ENCODE data around the gene TIMP3.
"Not testable (repeated sequence)": the region's sequence is repeated elsewhere in the genome, so short reads cannot be mapped to it uniquely, and the experiment has no call there.

Gene TIMP3

GRCh38 chr22:32862936-32863661 is 61.6 kb downstream of the TIMP3 start:
- Histone ChIP-seq H3K4me1 (ENCODE audit: control insufficient read depth, insufficient read depth, low read length) (no peaks in the 10 kb centered on the region), H3K4me3 (ENCODE audit: low read length) (no peak overlapping the region), H3K27me3 (ENCODE audit: control insufficient read depth, insufficient read depth, low read length) (no peaks in the 10 kb centered on the region), H3K9me3 (replicated peaks; ENCODE audit: low read length) (no peaks in the 10 kb centered on the region), H3K4me2 (ENCODE audit: low read length) (no peak overlapping the region), H3K9ac (ENCODE audit: low read depth, low read length) (no peak overlapping the region), H3K36me3 (ENCODE audit: insufficient read depth, low read length) (peaks cover 6% of the 10 kb centered on the region)

GRCh38 chr22:32864041-32864440 is 62.5 kb downstream of the TIMP3 start:
- no peak overlapping the region for H3K4me3 ChIP-seq (ENCODE audit: low read length)
- H3K9me3 ChIP-seq (replicated peaks; ENCODE audit: low read length), result no peaks in the 10 kb centered on the region
- peaks cover 6% of the 10 kb centered on the region for H3K36me3 ChIP-seq (ENCODE audit: insufficient read depth, low read length)
- H3K9ac ChIP-seq (ENCODE audit: low read depth, low read length), result no peak overlapping the region
- H3K4me1 ChIP-seq (ENCODE audit: control insufficient read depth, insufficient read depth, low read length), result no peaks in the 10 kb centered on the region
- H3K4me2 ChIP-seq (ENCODE audit: low read length), result no peak overlapping the region
- H3K27me3 ChIP-seq (ENCODE audit: control insufficient read depth, insufficient read depth, low read length), result no peaks in the 10 kb centered on the region

- H3K36me3 ChIP-seq (ENCODE audit: insufficient read depth, low read length), result peaks cover 6% of the 10 kb centered on the region
- H3K9me3 ChIP-seq (replicated peaks; ENCODE audit: low read length), result no peaks in the 10 kb centered on the region
- H3K27me3 ChIP-seq (ENCODE audit: control insufficient read depth, insufficient read depth, low read length), result no peaks in the 10 kb centered on the region
- H3K4me1 ChIP-seq (ENCODE audit: control insufficient read depth, insufficient read depth, low read length), result no peaks in the 10 kb centered on the region
- no peak overlapping the region for H3K9ac ChIP-seq (ENCODE audit: low read depth, low read length)
- H3K4me3 ChIP-seq (ENCODE audit: low read length), result no peak overlapping the region
- no peak overlapping the region for H3K4me2 ChIP-seq (ENCODE audit: low read length)
Measured at GRCh38 chr22:32864596-32864995, 63.1 kb downstream of the TIMP3 start.

GRCh38 chr22:32866953-32867352 is 65.4 kb downstream of the TIMP3 start:
- Histone ChIP-seq H3K27me3 (ENCODE audit: control insufficient read depth, insufficient read depth, low read length) (no peaks in the 10 kb centered on the region), H3K4me3 (ENCODE audit: low read length) (no peak overlapping the region), H3K9me3 (replicated peaks; ENCODE audit: low read length) (no peaks in the 10 kb centered on the region), H3K36me3 (ENCODE audit: insufficient read depth, low read length) (no peaks in the 10 kb centered on the region), H3K4me1 (ENCODE audit: control insufficient read depth, insufficient read depth, low read length) (no peaks in the 10 kb centered on the region), H3K4me2 (ENCODE audit: low read length) (no peak overlapping the region), H3K9ac (ENCODE audit: low read depth, low read length) (no peak overlapping the region)

- no peak overlapping the region for H3K4me2 ChIP-seq (ENCODE audit: low read length)
- no peaks in the 10 kb centered on the region for H3K4me1 ChIP-seq (ENCODE audit: control insufficient read depth, insufficient read depth, low read length)
- H3K4me3 ChIP-seq (ENCODE audit: low read length), result no peak overlapping the region
- no peaks in the 10 kb centered on the region for H3K36me3 ChIP-seq (ENCODE audit: insufficient read depth, low read length)
- H3K27me3 ChIP-seq (ENCODE audit: control insufficient read depth, insufficient read depth, low read length), result no peaks in the 10 kb centered on the region
- H3K9ac ChIP-seq (ENCODE audit: low read depth, low read length), result no peak overlapping the region
- H3K9me3 ChIP-seq (replicated peaks; ENCODE audit: low read length), result no peaks in the 10 kb centered on the region
Measured at GRCh38 chr22:32868946-32869345, 67.4 kb downstream of the TIMP3 start.

- Histone ChIP-seq H3K36me3 (ENCODE audit: insufficient read depth, low read length) (no peaks in the 10 kb centered on the region), H3K4me1 (ENCODE audit: control insufficient read depth, insufficient read depth, low read length) (no peaks in the 10 kb centered on the region), H3K9me3 (replicated peaks; ENCODE audit: low read length) (no peaks in the 10 kb centered on the region), H3K4me2 (ENCODE audit: low read length) (no peak overlapping the region), H3K4me3 (ENCODE audit: low read length) (no peak overlapping the region), H3K9ac (ENCODE audit: low read depth, low read length) (no peak overlapping the region), H3K27me3 (ENCODE audit: control insufficient read depth, insufficient read depth, low read length) (no peaks in the 10 kb centered on the region)
Measured at GRCh38 chr22:32870474-32870873, 69.0 kb downstream of the TIMP3 start.

GRCh38 chr22:32873604-32874003 is 72.1 kb downstream of the TIMP3 start:
- H3K9ac ChIP-seq (ENCODE audit: low read depth, low read length); H3K4me3 ChIP-seq (ENCODE audit: low read length); H3K9me3 ChIP-seq (replicated peaks; ENCODE audit: low read length); H3K27me3 ChIP-seq (ENCODE audit: control insufficient read depth, insufficient read depth, low read length); H3K36me3 ChIP-seq (ENCODE audit: insufficient read depth, low read length); H3K4me1 ChIP-seq (ENCODE audit: control insufficient read depth, insufficient read depth, low read length); H3K4me2 ChIP-seq (ENCODE audit: low read length): not testable (repeated sequence)

- Histone ChIP-seq H3K4me3 (ENCODE audit: low read length) (no peak overlapping the region), H3K4me2 (ENCODE audit: low read length) (no peak overlapping the region), H3K36me3 (ENCODE audit: insufficient read depth, low read length) (no peaks in the 10 kb centered on the region), H3K27me3 (ENCODE audit: control insufficient read depth, insufficient read depth, low read length) (no peaks in the 10 kb centered on the region), H3K4me1 (ENCODE audit: control insufficient read depth, insufficient read depth, low read length) (no peaks in the 10 kb centered on the region), H3K9ac (ENCODE audit: low read depth, low read length) (no peak overlapping the region), H3K9me3 (replicated peaks; ENCODE audit: low read length) (no peaks in the 10 kb centered on the region)
Measured at GRCh38 chr22:32874385-32874784, 72.9 kb downstream of the TIMP3 start.

GRCh38 chr22:32874976-32875375 is 73.5 kb downstream of the TIMP3 start:
- Histone ChIP-seq H3K27me3 (ENCODE audit: control insufficient read depth, insufficient read depth, low read length) (no peaks in the 10 kb centered on the region), H3K9ac (ENCODE audit: low read depth, low read length) (no peak overlapping the region), H3K4me3 (ENCODE audit: low read length) (no peak overlapping the region), H3K9me3 (replicated peaks; ENCODE audit: low read length) (no peaks in the 10 kb centered on the region), H3K36me3 (ENCODE audit: insufficient read depth, low read length) (no peaks in the 10 kb centered on the region), H3K4me2 (ENCODE audit: low read length) (no peak overlapping the region), H3K4me1 (ENCODE audit: control insufficient read depth, insufficient read depth, low read length) (no peaks in the 10 kb centered on the region)

GRCh38 chr22:32876516-32876915 is 75.0 kb downstream of the TIMP3 start:
- no peaks in the 10 kb centered on the region for H3K27me3 ChIP-seq (ENCODE audit: control insufficient read depth, insufficient read depth, low read length)
- H3K4me2 ChIP-seq (ENCODE audit: low read length), result no peak overlapping the region
- H3K4me1 ChIP-seq (ENCODE audit: control insufficient read depth, insufficient read depth, low read length), result no peaks in the 10 kb centered on the region
- no peak overlapping the region for H3K9ac ChIP-seq (ENCODE audit: low read depth, low read length)
- H3K9me3 ChIP-seq (replicated peaks; ENCODE audit: low read length), result no peaks in the 10 kb centered on the region
- no peaks in the 10 kb centered on the region for H3K36me3 ChIP-seq (ENCODE audit: insufficient read depth, low read length)
- H3K4me3 ChIP-seq (ENCODE audit: low read length), result no peak overlapping the region

- no peaks in the 10 kb centered on the region for H3K27me3 ChIP-seq (ENCODE audit: control insufficient read depth, insufficient read depth, low read length)
- H3K4me3 ChIP-seq (ENCODE audit: low read length), result no peak overlapping the region
- H3K4me2 ChIP-seq (ENCODE audit: low read length), result no peak overlapping the region
- no peaks in the 10 kb centered on the region for H3K9me3 ChIP-seq (replicated peaks; ENCODE audit: low read length)
- H3K36me3 ChIP-seq (ENCODE audit: insufficient read depth, low read length), result no peaks in the 10 kb centered on the region
- H3K4me1 ChIP-seq (ENCODE audit: control insufficient read depth, insufficient read depth, low read length), result no peaks in the 10 kb centered on the region
- no peak overlapping the region for H3K9ac ChIP-seq (ENCODE audit: low read depth, low read length)
Measured at GRCh38 chr22:32877196-32877595, 75.7 kb downstream of the TIMP3 start.

- H3K4me1 ChIP-seq (ENCODE audit: control insufficient read depth, insufficient read depth, low read length), result no peaks in the 10 kb centered on the region
Measured at GRCh38 chr22:32879550-32879949, 78.0 kb downstream of the TIMP3 start.

More at GRCh38 chr22:32879550-32879949, 78.0 kb downstream of the TIMP3 start:
- no peaks in the 10 kb centered on the region for H3K9me3 ChIP-seq (replicated peaks; ENCODE audit: low read length)
- no peak overlapping the region for H3K4me3 ChIP-seq (ENCODE audit: low read length)
- H3K4me2 ChIP-seq (ENCODE audit: low read length), result no peak overlapping the region
- H3K36me3 ChIP-seq (ENCODE audit: insufficient read depth, low read length), result no peaks in the 10 kb centered on the region
- H3K27me3 ChIP-seq (ENCODE audit: control insufficient read depth, insufficient read depth, low read length), result no peaks in the 10 kb centered on the region
- H3K9ac ChIP-seq (ENCODE audit: low read depth, low read length), result no peak overlapping the region
